Neutrophil (primary cell): ENCODE data around the gene CAMK1.

Experiments
- H3K27ac ChIP-seq: fragments of 200-600 bp; sonication (generic); 2 replicates; pipeline ENCODE4 v1.5.1; 2016; ENCODE audit warnings: mild to moderate bottlenecking, moderate library complexity
- H3K27me3 ChIP-seq: fragments of 200-600 bp; sonication (generic); 2 replicates; pipeline ENCODE4 v1.6.0; 2016; ENCODE audit warnings: mild to moderate bottlenecking
- H3K36me3 ChIP-seq: fragments of 200-600 bp; sonication (generic); 2 replicates; pipeline ENCODE4 v1.5.1; 2017
- H3K4me1 ChIP-seq, 2 experiments: fragments of 200-600 bp in 1 of 2; sonication (generic) in 1 of 2; 1 replicate in 1 of 2; 2 replicates in 1 of 2; pipeline versions ENCODE4 v1.5.1 to v1.6.1; 2013 to 2016; ENCODE audit warnings: low read depth in 1 of 2, low read length in 1 of 2, mild to moderate bottlenecking in 1 of 2, moderate library complexity in 1 of 2; ENCODE audit not compliant: control insufficient read depth in 1 of 2, insufficient read depth in 1 of 2
- H3K4me3 ChIP-seq, 2 experiments: fragments of 200-600 bp in 1 of 2; sonication (generic) in 1 of 2; 1 replicate in 1 of 2; 2 replicates in 1 of 2; pipeline ENCODE4 v1.5.1; 2013 to 2016; ENCODE audit warnings: low read depth in 1 of 2, low read length in 1 of 2, mild to moderate bottlenecking in 1 of 2, moderate library complexity in 1 of 2
- H3K9me3 ChIP-seq: fragments of 200-600 bp; sonication (generic); 2 replicates; pipeline ENCODE4 v1.5.1; 2016
- TF ChIP-seq, protein P1 (sequence below): fragments of 200-600 bp; sonication (generic); IDR thresholded peaks from 2 replicates; pipeline ENCODE4 v1.5.1; 2016; ENCODE audit warnings: antibody characterized with exemption

CAMK1 gene

DNA sequence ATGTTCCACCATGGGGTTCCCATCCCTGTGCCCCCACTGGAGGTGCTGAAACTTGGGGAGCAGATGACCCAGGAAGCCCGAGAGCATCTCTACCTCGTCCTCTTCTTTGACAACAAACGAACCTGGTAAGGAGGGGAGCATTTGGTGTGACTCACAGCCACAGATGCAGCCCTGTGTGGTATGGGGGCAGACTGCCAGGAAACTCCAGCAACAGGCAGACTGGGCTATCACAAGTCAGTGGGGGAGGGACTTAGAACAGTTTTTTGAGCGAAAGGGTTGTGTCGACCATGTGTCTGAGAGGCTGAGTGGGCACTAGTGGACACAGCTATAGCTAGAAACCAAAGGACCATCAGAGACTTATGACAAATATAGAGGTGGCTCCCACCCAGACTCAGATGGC lies 23.4 kb downstream of the CAMK1 start:
- Histone ChIP-seq H3K9me3 (no peaks in the 10 kb centered on the region), H3K27ac (no peak overlapping the region), H3K4me1 (peaks cover 18 to 21% of the 10 kb centered on the region in 2 experiments), H3K4me3 (no peak overlapping the region), H3K36me3 (peaks cover 74% of the 10 kb centered on the region), H3K27me3 (no peaks in the 10 kb centered on the region)
- TF ChIP-seq, protein P1, sequence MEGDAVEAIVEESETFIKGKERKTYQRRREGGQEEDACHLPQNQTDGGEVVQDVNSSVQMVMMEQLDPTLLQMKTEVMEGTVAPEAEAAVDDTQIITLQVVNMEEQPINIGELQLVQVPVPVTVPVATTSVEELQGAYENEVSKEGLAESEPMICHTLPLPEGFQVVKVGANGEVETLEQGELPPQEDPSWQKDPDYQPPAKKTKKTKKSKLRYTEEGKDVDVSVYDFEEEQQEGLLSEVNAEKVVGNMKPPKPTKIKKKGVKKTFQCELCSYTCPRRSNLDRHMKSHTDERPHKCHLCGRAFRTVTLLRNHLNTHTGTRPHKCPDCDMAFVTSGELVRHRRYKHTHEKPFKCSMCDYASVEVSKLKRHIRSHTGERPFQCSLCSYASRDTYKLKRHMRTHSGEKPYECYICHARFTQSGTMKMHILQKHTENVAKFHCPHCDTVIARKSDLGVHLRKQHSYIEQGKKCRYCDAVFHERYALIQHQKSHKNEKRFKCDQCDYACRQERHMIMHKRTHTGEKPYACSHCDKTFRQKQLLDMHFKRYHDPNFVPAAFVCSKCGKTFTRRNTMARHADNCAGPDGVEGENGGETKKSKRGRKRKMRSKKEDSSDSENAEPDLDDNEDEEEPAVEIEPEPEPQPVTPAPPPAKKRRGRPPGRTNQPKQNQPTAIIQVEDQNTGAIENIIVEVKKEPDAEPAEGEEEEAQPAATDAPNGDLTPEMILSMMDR = no peak

GRCh38 chr3:9745521-9745920 lies 24.2 kb downstream of the CAMK1 start:
- Histone ChIP-seq H3K4me3 (no peak overlapping the region), H3K27me3 (no peaks in the 10 kb centered on the region), H3K9me3 (no peaks in the 10 kb centered on the region), H3K36me3 (peaks cover 82% of the 10 kb centered on the region), H3K4me1 (peaks cover 10 to 13% of the 10 kb centered on the region in 2 experiments), H3K27ac (no peak overlapping the region)
- TF ChIP-seq, protein P1 = no peak

DNA sequence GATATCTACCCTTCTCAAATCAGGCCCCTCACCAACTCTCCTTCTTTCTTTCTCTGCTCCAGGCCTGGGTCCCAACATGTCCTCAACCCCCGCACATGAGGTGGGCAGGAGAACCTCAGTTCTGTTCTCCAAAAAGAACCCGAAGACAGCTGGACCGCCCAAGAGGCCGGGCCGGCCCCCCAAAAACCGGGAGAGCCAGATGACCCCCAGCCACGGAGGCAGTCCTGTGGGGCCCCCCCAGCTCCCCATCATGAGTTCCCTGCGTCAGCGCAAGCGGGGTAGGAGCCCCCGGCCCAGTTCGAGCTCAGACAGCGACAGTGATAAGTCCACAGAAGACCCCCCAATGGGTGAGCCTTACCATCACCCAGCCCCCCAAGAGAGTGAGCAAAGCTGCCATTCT lies 25.6 kb downstream of the CAMK1 start:
- Histone ChIP-seq H3K27me3 (no peaks in the 10 kb centered on the region), H3K4me1 (peaks cover 2 to 4% of the 10 kb centered on the region in 2 experiments), H3K4me3 (no peak overlapping the region), H3K36me3 (peaks cover 96% of the 10 kb centered on the region), H3K9me3 (no peaks in the 10 kb centered on the region), H3K27ac (no peak overlapping the region)
- TF ChIP-seq, protein P1 = no peak

- Histone ChIP-seq H3K4me1 (no peaks in the 10 kb centered on the region), H3K27me3 (no peaks in the 10 kb centered on the region), H3K4me3 (no peak overlapping the region), H3K36me3 (peaks cover 100% of the 10 kb centered on the region), H3K27ac (no peak overlapping the region), H3K9me3 (no peaks in the 10 kb centered on the region)
- TF ChIP-seq, protein P1 = no peak
Observed at GRCh38 chr3:9743548-9743947, 26.2 kb downstream of the CAMK1 start.

- Histone ChIP-seq H3K27ac (no peak overlapping the region), H3K4me1 (no peaks in the 10 kb centered on the region), H3K4me3 (no peak overlapping the region), H3K36me3 (peaks cover 100% of the 10 kb centered on the region), H3K27me3 (no peaks in the 10 kb centered on the region), H3K9me3 (no peaks in the 10 kb centered on the region)
- TF ChIP-seq, protein P1 = no peak
Observed at GRCh38 chr3:9742560-9742959, 27.2 kb downstream of the CAMK1 start.

DNA sequence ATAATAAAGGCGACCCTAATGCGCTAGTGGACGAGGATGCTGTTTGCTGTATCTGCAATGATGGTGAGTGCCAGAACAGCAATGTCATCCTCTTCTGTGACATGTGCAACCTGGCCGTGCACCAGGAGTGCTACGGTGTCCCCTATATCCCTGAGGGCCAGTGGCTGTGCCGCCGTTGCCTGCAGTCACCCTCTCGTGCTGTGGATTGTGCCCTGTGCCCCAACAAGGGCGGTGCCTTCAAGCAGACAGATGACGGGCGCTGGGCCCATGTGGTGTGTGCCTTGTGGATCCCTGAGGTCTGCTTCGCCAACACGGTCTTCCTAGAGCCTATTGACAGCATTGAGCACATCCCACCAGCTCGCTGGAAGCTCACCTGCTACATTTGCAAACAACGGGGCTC lies 30.6 kb downstream of the CAMK1 start:
- Histone ChIP-seq H3K9me3 (no peaks in the 10 kb centered on the region), H3K4me1 (peaks cover 0 to 4% of the 10 kb centered on the region in 2 experiments), H3K27me3 (no peaks in the 10 kb centered on the region), H3K27ac (no peak overlapping the region), H3K36me3 (peaks cover 95% of the 10 kb centered on the region), H3K4me3 (no peak overlapping the region)
- TF ChIP-seq, protein P1 = no peak
